ENCODE results near the gene ARHGAP5.

ARHGAP5 gene

DNA sequence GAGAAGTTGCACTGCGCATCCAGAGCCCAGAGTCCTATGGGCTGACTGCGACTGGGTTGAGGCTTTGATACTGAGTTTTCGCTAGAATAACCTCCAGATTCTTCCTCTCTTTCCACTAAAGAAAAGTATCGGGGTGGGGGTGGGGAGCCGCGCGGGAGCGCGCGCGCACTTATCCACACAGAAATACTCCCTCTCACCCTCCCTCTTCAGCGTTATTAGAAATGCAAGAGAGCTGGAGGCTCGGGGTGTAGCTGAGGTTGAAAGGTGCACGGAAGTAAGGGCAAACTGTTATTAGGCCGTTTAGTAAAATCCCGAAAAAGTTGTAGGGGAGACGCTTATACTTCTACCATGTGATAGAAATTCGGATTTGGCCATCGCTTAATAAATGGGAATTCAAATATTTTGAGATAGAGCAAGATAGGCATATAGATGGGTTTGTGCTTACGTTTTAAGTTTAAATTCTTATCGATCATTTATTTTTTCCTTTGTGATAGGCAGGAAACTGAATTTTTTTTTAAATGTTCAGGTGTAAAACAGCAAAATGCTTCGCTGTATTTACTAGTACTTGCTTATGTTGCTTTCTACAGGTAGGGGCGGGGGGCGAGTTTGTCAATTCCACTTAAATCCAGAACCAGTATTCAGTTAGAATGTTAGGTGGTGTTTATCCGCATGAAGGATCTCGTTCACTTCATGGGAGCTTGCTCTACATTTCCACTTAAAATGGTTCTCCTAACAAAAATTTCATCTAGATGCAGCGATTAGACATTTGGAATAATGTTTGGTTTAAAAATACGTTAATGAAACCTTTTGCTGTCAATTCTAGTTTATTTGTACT, 1.1 kb downstream of the ARHGAP5 start:
- DNase-seq: peak; percentile 72

- DNase-seq: no peak
Measured at GRCh38 chr14:32078858-32079216, 1.7 kb downstream of the ARHGAP5 start.

- DNase-seq: no peak
Measured at GRCh38 chr14:32079264-32079663, 2.2 kb downstream of the ARHGAP5 start.

GRCh38 chr14:32080001-32080510, 3.0 kb downstream of the ARHGAP5 start:
- DNase-seq: no peak

DNA sequence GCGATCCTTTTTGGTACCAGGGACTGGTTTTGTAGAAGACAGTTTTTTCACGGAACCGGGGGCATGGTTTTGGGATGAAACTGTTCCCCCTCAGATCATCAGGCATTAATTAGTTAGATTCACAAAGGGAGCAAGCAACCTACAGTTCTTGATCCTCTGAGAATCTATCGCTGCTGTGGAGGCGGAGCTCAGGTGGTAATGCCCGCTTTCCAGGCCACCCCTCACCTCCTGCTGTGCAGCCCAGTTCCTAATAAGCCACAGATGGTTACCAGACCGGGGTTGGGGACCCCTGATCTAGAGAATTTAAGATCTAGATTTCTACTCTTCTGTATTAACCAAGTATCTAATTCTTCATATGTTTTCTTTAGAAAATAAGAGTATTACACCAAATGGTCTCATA, 4.8 kb downstream of the ARHGAP5 start:
- no peak for DNase-seq

DNA sequence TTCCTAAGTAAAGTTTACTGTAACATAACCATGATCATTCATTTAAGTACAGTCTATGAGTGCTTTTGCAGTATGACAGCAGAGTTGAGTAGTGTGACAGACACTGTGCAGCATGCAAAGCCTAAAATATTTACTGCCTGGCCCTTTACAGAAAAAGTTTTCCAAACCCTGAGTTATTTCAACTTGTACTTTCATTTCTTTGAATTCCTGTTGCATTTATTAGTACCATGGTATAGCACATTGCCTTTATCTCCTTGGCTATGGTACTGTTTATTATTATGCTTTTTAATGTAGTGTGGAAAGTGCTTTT, 6.2 kb downstream of the ARHGAP5 start:
- no peak for DNase-seq

DNA sequence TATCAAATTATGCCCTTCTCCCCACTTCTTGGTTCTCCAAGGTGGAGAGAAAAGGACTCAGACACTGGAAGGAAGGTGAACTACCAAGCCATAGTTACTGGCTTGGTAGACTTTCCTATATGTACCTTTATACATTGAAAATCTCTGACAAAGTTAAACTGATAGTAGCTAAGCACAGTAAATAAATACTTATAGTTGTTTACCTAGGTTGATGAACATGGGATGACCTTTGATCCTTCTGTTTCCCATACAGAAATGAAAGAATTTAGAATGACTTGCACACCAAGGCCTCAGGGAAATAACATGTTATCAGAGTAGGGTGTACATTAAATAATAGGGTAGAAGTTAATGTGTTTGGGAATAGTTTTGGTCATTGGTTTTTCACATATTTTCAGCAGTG, 6.7 kb downstream of the ARHGAP5 start:
- no peak for DNase-seq

DNA sequence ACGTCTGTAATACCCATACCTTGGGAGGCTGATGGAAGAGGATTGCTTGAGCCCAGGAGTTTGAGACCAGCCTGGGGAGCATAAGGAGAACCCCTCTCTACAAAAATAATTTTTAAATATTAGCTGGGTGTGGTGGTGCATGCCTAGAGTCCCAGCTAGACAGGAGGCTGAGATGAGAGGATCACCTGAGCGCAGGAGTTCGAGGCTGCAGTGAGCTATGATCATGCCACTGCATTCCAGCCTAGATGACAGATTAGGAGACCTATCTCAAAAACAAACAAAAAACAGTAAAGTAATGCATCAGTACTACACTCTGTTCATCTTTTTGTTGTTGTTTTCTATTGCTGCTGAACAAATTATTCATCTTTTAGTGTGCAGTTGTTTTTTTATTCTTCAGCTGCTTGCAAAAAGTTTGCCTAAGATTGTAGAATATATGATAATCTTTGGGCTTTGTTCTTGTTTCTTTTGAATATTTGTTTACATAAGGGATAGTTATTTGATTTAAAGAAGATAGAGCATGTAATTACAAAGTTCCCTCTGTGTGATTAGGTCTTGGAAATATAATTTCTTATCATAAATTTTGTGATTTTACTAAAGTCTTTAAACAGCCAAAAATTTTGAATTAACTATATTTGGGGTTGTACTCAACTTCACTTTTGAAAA, 8.2 kb downstream of the ARHGAP5 start:
- DNase-seq: no peak

GRCh38 chr14:32085845-32086383, 8.8 kb downstream of the ARHGAP5 start:
- no peak for DNase-seq

- no peak for DNase-seq
Measured at GRCh38 chr14:32087173-32087861, 10.2 kb downstream of the ARHGAP5 start.

GRCh38 chr14:32087907-32088306, 10.8 kb downstream of the ARHGAP5 start:
- no peak for DNase-seq

DNA sequence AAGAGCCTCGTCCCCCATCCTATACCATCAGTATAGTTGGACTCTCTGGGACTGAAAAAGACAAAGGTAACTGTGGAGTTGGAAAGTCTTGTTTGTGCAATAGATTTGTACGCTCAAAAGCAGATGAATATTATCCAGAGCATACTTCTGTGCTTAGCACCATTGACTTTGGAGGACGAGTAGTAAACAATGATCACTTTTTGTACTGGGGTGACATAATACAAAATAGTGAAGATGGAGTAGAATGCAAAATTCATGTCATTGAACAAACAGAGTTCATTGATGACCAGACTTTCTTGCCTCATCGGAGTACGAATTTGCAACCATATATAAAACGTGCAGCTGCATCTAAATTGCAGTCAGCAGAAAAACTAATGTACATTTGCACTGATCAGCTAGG, 13.6 kb downstream of the ARHGAP5 start:
- no peak for DNase-seq

DNA sequence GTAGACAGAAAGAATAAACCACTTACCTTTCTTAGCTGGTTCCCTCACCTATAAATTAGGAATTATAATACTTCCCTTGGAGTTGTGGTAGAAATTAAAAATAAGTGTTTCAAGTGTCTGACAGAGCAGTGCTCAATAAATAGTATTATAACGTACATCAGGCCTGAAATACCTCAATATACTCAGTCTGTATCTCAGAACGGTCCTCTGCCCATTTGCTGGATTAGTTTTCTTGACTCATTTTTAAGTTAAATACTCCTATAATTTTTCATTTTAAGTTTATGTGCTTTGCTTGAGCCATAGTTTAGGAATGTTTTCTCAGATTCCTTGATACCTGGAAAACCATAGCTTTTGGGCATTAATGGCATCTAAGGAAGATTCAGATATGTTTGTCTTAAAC, 22.4 kb downstream of the ARHGAP5 start:
- no peak for DNase-seq

DNA sequence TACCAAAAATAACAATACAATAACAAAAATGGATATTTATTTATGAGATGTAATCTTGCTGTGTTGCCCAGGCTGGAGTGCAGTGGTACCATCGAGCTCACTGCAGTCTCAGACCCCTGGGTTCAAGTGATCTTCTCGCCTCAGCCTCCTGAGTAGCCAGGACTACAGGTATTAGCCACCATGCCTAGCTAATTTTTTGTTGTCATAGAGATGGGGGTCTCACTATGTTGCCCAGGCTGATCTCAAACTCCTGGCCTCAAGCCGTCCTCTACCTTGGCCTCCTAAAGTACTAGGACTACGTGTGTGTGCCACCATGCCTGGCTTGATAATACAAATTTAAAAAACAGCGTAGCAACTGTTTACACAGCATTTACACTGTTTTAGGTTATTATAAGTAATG, 23.1 kb downstream of the ARHGAP5 start:
- no peak for DNase-seq

DNA sequence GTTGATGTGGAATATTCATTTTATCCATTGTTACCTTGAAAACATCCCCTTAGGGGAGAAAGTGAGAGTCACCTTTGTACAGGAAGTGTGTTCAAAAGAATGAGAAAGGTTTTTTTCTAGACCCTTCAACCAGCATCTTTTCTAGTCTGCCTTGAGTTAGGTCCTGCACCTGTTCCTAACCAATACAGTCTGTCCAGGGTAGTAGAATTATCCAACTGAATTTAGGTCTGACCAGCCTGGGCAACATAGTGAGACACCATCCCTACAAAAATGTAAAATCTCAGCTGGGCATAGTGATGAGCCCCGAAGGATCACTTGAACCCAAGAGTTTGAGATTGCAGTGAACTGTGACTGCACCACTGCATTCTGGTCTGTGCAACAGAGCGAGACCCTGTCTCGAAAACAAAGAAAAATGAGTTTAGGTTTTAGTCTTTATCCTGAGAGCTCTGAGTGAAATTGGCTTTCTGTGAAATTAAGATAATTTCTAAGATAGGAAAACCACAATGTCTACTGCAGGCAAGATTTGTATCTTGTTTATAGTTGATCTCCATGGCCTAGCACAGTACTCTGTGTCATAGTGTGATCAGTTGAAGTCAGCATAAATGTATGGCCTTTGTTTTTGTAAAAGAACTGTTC, 25.2 kb downstream of the ARHGAP5 start:
- DNase-seq: no peak

GRCh38 chr14:32102968-32103367, 25.9 kb downstream of the ARHGAP5 start:
- DNase-seq: no peak

- DNase-seq: no peak
Measured at GRCh38 chr14:32104308-32104707, 27.2 kb downstream of the ARHGAP5 start.

- no peak for DNase-seq
Measured at GRCh38 chr14:32104803-32105202, 27.7 kb downstream of the ARHGAP5 start.

GRCh38 chr14:32109676-32110547, 32.8 kb downstream of the ARHGAP5 start:
- no peak for DNase-seq

GRCh38 chr14:32110548-32110896, 33.4 kb downstream of the ARHGAP5 start:
- no peak for DNase-seq

DNA sequence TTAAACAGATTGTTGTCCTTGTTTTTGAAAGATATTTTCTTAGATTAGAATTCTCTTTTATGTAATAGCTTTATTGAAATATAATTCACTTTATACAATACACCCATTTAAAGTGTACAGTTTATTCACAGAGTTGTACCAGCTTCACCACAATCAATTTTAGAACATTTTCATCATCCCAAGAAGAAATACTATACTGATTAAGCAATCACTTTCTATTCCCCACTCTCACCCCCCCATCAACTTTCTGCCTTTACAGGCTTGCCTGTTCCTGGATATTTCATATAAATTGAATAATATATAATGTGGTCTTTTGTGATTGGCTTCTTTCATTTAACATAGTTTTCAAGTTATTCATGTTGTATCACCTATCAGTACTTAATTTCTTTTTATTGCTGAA, 44.4 kb downstream of the ARHGAP5 start:
- DNase-seq: no peak

- no peak for DNase-seq
Measured at GRCh38 chr14:32121948-32122347, 44.8 kb downstream of the ARHGAP5 start.

All from right forelimb (tissue), 1 donor.